HTERT RPE-1 (cell line): Measurements from ENCODE around the gene ECHS1.
"Not testable (repeated sequence)": the region's sequence is repeated elsewhere in the genome, so short reads cannot be mapped to it uniquely, and the experiment has no call there.

Experiments used
- in situ Hi-C: fragments of 300-500 bp; cut with MboI; formaldehyde crosslinking; loops from 4 replicates; pipeline ENCODE4 v1.14.3; 2020; ENCODE audit warnings: low sequenced_read_pairs

Gene ECHS1

DNA sequence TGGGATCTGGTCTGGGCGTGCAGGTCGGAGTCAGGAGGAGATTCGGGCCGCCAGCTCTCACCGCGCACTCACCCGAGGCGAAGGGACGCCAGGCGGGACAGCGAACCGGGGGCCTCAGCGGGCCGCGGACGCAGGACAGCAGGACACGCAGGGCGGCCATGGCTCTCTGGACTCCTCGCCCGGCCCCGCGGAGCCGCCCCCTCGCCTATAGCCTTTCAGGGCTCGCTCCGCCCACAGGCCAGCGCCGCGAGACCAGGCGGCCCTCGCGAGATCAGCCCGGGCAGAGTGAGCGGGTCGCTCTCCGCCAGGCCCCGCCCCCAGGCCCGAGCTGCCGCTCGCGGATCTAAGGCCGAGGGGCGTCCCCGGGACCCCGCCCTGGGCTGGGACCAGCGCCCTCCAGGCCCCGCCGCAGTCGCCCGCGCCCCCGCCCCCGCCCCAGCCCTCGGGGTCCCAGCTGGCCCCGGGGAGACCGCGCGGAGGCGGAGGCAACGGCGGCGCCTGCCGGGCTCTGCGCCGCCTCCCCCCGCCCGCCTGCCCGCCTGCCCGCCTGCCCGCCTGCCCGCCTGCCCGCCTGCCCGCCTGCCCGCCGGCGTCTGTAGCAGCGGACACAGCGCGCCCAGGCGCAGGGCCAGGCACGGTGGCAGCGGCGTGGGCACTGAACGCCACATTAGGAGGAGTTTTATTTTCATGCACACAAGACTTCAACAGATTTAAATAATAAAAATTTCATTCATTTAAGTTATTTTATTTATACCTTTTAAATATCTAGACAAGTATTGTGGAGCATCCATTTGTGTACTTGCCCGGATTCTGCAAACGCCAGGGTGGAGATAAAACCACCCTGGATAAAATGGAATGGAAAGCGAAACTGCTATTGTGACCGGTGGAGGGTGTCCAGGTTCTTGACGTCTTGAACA, at the start of gene ECHS1:
ECHS1 (minus strand) TSS at position 181 of the 917 bp plus-strand sequence; CDS start at position 160, 21 bp downstream.
- in situ Hi-C loops = no loop called here

DNA sequence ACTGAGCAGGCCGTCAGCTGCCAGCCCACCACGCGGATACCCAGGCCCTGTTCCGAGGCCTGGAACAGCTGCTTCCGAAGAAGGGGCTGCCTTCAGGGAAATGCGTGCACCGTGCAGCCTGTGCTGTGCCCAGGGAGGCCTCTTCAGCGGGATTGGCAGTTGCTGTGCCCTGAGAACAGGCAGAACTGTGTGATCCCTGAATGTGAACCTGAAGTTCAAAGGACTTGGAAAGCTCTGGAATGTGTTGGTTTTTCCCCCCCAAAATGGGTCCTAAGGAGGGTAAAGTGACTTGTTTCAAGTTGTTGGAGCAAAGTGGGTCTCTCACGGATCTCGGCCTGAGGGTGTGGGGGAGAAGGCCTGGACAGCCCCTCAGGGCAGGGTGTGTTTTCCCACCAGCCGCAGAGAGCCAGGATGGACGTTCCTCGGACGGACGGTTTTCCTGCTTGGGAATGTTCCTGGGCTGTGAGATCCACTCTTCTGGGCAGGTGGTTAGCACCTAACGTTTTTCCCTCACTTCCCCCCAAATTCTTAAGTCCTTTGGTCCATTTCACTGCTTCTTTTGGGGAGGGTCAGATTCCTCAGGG, 49.2 kb upstream of the ECHS1 start:
- in situ Hi-C loops = no loop called here

DNA sequence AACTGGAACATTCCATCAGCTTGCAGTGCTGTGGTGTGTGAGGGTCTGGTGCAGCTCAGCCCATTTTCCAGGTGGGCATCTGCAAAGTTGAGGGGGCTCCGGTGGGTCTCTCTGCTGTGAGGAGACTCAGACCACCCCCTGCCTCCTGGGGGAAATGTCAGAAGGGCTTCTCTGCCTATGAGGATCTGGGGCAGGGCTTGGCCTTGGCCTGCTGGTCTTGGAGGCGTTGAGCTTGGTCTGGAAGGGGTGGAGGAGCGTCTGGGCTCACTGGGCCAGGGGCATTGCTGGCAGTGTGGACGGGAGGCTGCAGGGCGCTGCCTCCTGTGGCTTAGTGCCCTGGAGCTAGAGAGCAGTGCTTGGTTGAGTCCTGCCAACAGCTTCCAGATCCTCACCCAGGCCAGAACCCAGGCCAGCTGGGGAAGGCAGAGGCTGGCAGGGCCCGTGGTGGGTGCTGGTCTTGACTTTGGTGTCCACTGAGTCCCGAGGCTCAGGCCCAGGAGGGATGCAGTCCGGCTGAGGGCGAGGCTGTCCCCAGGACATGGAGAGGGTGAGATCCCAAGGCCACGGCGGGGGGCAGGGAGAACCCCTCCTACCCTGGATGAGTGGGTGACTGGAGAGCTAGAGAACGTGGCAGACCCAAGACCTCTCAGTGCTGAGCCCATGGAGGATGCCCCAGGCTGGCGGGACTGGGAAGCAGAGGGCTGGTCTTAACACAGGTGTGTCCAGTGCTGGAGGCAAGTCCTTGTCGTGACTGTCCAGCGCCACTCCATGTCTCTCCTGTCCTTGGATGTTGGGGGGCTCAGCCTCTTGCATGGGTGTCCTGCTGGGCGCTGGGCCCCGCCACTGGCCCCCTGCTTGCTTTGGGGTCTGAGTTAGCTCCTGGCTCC, 48.4 kb upstream of the ECHS1 start:
- in situ Hi-C loops = no loop called here

DNA sequence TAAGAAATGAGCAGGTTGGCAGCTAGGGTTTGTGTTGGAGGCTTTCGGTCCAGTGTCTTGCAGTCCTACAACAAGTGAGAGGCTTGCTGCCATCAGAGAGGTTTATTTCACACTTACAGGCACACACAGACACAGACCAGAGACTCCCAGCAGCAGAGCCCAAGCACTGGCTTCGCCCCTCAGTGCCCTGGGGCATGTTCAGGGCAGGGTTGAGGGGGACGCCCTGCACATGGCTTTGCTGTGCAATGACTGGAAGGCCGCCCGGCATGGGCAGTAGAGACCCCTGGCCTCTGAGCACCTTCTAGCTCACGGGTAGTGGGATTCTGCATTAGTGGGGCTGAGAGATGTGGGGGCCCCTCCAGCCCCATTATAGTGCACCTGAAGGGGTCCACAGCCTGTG, 47.4 kb upstream of the ECHS1 start:
- in situ Hi-C loops = no loop called here

DNA sequence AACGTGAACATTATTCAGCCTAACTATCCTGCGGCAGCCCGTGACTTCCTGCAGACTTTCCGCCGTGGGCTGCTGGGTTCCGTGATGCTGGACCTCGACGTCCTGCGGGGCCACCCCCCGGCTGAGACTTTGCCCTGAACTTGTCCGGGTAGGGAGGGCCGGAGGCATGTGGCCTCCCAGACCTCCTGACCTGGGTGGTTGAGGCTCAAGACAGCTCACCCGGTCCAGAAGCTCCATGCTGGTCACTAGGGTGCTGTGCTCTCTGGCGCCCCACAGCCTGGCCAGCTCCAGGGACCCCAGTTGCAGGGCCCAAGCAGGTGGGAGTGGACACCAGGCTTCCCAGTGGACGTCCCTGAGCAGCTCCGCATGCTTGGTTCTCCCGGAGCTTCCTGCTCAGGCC, 46.9 kb upstream of the ECHS1 start:
- in situ Hi-C loops = no loop called here

DNA sequence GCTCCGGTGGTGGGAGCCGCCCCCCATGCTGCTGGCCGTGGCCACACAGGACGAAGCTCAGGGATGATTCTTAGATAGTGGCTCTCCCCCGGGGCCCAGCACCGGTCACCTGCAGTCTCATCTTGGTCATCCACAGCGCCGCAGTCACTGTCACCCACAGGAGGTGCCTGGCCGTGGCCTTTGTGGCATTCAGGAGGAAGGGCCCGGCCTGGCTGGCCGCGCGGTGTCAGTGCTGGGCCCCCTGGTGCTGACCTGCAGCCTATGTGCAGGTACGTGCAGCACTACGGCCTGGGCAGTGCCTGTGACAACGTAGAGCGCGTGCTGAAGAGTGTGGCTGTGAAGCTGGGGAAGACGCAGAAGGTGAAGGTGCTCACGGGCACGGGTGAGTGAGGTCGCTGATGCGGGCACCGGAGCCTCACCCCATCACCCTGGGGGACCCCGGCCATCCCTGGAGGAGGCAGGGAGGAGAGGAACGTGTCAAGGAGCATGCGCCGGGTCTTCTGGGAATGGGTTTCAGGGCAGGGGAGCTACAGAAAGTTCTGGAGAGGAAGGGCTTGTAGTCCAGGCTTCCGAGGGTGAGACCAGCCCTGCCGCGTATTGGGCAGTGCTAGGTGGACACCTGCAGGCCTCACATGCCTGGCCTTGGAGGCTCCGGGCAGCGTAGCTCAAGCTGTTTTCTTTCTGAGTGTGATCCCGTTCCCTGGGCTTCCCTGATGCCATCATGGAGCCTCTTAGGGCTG, 46.2 kb upstream of the ECHS1 start:
- in situ Hi-C loops = no loop called here

DNA sequence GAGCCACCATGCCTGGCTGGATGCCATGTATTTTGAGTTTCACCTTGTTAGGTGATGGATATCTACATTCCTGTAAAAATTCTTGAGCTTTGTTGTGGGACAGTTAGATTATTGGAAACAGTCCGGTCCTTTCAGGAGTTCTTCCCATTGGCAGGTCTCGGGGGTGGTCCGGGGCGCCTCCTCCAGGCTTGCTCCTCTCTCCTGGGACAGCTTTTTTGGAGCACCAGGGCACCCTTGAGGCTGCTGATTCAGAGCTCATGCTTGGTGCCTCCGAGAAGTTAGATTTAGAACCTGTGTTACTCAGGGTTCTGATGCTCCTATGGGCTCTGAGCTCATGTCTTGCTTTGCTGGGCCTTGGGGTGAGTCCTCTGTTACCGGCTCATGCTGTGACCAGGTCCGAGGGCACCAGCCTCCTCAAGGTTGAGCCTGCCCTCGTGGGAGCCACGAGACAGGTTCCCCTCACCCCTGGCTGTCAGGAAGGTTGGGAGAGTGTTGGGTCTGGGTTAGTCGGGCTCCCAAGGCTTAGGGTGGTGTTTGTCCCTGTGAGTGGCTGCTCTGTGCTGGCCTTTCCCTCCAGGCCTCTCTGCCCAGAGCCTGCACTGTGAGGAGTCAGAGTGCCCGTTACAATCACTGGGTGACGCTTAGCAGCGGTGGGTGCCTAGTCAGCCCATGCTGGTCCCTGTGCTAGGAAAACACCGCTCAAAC, 45.3 kb upstream of the ECHS1 start:
- in situ Hi-C loops = no loop called here

DNA sequence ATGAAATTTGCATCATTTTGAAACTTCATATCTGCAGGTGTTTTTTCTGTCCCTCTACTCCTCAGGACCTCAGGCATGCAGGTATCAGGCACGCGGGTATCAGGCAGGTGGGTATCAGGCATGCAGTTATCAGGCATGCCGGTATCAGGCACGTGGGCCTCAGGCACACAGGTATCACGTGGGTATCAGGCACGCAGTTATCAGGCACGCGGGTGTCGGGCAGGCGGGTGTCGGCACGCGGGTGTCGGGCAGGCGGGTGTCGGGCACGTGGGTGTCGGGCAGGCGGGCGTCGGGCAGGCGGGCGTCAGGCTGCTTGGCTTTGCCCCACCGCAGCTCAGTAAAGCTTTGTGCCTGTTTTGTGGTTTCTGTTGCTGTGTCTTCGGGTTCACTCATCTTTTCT, 42.6 kb upstream of the ECHS1 start:
- in situ Hi-C loops = no loop called here

DNA sequence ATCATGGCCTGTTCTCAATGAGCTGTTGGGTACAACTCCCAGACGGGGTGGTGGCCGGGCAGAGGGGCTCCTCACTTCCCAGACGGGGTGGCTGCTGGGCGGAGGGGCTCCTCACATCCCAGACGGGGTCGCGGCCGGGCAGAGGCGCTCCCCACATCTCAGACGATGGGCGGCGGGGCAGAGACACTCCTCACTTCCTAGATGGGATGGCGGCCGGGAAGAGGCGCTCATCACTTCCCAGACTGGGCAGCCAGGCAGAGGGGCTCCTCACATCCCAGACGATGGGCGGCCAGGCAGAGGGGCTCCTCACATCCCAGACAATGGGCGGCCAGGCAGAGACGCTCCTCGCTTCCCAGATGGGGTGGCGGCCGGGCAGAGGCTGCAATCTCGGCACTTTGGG, 41.2 kb upstream of the ECHS1 start:
- in situ Hi-C loops = not testable (repeated sequence)

DNA sequence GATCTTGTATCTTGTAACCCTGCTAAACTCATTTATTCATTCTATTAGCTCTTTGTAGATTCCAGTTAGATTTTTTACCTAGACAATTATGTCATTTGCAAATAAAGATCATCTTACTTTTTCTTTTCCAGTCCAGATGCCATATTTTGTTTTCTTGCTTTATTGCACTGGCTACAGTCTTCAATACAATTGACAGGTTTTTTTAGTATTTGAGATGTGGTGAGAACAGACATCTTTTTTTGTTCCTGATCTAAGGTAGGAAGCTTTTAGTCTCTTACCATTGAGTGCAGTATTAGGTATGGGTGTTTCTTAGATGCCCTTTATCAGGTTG, 39.2 kb upstream of the ECHS1 start:
- in situ Hi-C loops = no loop called here

DNA sequence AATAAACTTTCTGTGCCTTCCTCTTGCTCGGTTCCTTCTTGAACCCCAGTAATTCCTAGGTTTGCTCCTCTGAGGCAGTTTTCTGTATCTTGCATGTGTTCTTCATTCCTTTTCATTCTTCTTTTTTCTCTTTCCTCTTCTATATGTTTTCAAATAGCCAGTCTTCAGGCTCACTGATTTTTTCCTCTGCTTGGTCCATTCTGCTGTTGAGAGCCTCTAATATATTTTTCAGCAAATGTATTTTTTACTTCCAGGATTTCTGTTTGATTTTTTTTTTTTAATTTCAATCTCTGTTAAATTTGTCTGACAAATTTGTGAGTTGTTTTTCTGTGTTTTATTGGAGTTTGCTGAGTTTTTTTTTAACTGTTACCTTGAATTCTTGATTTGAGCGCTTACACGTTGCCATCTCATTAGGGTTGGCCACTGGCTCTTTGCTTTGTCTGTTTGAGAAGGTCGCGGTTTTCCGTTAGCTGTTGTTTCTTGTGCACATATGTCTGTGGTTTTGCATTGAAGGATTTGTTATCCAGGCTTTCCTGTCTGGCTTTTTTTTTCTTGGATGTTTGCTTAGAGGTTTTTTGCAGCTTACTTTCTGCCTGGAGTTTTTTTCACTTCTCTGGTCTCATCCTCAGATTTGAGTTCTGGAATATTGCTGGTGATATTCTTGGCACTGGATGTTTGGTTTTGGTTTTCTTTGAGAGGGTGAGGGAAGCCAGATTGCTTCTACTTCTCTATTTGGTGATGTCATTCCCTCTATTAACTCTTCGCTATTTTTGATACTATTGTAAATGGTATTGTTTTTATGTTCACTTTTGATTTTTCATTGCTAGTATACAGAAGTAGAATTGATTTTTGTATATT, 38.6 kb upstream of the ECHS1 start:
- in situ Hi-C loops = no loop called here

DNA sequence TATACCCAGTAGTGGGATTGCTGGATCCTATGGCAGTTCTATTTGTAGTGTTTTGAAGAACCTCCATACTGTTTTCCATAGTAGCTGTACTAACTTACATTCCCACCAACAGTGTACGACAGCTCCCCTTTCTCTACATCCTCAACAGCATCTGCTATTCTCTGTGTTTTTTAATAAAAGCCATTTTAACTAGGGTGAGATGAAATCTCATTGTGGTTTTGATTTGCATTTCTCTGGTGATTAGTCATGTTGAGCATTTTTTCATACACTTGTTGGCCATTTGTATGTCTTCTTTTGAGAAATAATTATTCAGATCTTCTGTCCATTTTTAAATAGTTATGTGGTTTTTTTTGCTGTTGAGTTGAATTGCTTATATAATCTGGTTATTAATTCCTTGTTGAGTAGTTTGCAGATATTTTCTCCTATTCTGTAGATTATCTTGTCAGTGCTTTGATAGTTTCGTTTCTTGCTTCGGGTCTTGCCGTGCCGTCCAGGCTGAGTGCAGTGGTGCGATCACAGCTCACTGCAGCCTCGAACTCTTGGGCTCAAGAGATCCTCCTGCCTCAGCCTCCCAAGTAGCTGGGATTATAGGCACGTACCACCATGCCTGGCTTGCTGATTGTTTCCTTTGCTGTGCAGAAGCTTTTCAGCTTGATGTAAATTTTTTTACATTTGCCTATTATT, 32.8 kb upstream of the ECHS1 start:
- in situ Hi-C loops = no loop called here

DNA sequence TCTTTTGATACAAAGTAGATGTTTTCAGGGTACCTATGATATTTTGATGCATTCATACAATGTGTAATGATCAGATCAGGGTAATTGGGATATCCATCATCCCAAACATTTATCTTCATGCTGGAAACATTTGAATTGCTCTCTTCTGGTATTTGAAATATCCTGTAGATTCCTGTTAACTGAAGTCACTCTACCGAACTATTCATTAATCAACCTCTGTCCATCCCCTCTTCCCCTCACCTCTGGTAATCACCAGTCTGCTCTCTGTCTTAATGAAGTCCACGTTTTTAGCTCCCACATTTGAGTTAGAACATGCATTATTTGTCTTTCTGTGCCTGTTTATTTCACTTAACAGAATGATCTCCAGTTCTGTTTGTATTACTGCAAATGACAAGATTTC, 32.1 kb upstream of the ECHS1 start:
- in situ Hi-C loops = no loop called here

DNA sequence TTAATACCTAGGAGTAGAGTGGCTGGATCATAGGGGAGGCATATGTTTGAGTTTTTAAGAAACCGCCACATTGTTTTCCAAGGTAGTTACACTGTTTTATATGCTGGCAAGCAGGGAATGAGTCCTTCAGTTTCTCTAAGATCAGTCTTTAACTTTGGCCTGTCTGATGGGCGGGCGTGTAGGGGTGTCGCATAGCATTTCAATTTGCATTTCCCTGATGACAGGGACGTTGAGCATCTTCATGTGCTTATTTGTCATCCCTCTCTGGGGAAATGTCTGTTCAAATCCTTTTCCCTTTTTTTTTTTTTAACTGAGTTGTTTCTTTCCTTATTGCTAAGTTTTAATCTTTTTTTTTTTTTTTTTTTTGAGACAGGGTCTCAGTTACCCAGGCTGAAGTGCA, 30.6 kb upstream of the ECHS1 start:
- in situ Hi-C loops = no loop called here

DNA sequence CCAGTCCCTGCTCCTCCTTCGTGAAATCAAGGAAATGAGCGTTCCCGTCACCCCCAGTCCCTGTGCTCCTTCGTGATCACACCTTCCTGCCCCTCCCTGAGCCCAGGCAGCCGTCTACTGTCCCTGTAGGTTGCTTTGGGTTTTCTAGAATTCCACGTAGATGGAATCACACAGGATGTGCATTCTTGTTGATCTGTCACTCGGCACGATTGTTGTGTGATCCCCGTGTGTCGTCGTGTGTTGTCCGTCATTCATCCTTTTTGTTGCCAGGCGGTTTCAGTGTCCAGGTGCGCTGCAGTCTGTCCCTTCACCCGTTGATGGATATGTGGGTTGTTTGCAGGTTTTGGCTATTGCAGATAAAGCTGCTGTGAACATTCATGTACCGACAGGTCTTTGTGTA, 30.2 kb upstream of the ECHS1 start:
- in situ Hi-C loops = no loop called here

DNA sequence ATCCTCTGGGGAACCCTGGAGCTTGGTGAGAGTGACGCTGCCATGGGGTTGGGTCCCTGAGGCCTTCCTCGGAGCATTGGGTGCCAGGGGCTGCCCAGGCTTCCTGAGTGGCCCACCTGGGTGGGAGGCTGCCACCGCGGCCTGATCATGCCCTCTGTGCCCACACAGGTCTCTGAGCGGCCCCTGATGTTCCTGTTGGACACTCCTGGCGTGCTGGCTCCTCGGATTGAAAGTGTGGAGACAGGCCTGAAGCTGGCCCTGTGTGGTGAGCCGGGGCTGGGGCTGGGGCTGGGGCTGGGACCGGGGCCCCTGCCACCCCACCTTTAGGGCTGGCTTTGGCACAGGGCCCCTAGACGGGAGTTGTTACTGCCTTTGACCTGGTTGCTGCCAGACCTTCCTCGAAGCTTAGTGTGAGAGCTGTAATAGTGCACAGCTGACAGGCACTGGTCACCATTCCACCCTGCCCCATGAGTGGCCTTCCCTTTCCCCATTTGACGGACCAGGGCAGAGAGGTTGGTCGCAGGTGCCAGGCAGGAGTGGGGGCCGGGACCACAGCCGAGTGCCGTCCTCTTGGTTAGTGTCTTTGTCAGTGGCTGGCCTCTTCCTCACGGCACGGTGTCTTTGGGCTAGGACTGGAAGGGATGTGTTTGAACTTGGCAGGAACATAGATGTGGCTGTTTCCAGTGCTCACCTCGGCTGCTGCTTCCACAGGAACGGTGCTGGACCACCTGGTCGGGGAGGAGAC, 29.0 kb upstream of the ECHS1 start:
- in situ Hi-C loops = no loop called here

DNA sequence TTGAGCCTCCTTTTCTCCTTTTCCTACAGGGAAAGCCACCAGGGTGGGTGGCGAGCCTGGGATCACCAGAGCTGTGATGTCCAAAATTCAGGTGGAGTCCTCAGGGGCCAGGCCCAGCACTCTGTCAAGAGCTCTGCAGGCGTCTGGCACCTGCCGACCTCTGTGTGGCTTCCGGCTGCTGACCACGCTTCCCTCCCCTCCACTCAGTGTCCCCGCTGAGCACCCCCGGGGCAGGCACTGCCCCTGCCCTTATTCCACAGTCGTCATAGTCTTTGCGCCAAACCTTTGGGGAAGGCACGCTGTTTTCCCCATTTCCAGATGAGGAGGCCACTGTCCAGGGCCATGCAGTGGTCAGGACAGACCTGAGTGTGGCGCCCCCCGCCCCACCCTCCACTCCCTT, 28.3 kb upstream of the ECHS1 start:
- in situ Hi-C loops = no loop called here
